Measurements from ENCODE around the gene BTNL8.

Gene BTNL8

GRCh38 chr5:180932660-180933059 is 33.7 kb downstream of the BTNL8 start:
- Histone ChIP-seq H3K27me3 (ENCODE audit: insufficient read depth, low read length) (no peaks in the 10 kb centered on the region), H3F3A (ENCODE audit: insufficient read depth, low read length) (no peaks in the 10 kb centered on the region), H3K79me2 (ENCODE audit: insufficient read depth, low read length) (no peaks in the 10 kb centered on the region), H3K4me2 (ENCODE audit: low read length) (no peak overlapping the region), H3K9ac (ENCODE audit: low read length) (no peak overlapping the region), H3K36me3 (ENCODE audit: insufficient read depth, low read length) (no peaks in the 10 kb centered on the region), H2AFZ (ENCODE audit: low read length) (no peak overlapping the region), H4K20me1 (ENCODE audit: insufficient read depth, low read length) (no peaks in the 10 kb centered on the region), H3K9me3 (ENCODE audit: low read length) (peaks cover 3% of the 10 kb centered on the region; the same call in 1 of the 2 replicates), H3K27ac (ENCODE audit: low read depth, low read length, poor library complexity, severe bottlenecking) (no peak overlapping the region), H3K4me3 (ENCODE audit: low read depth, low read length, poor library complexity, severe bottlenecking) (no peak overlapping the region), H3K9me2 (ENCODE audit: low read depth, low read length) (no peaks in the 10 kb centered on the region), H3K4me1 (ENCODE audit: insufficient read depth, low read length, severe bottlenecking) (no peaks in the 10 kb centered on the region)
- TF ChIP-seq EZH2 (IDR thresholded peaks at IDR 0.05; ENCODE audit: borderline replicate concordance, low read length): no peak
- TF ChIP-seq, protein P1, sequence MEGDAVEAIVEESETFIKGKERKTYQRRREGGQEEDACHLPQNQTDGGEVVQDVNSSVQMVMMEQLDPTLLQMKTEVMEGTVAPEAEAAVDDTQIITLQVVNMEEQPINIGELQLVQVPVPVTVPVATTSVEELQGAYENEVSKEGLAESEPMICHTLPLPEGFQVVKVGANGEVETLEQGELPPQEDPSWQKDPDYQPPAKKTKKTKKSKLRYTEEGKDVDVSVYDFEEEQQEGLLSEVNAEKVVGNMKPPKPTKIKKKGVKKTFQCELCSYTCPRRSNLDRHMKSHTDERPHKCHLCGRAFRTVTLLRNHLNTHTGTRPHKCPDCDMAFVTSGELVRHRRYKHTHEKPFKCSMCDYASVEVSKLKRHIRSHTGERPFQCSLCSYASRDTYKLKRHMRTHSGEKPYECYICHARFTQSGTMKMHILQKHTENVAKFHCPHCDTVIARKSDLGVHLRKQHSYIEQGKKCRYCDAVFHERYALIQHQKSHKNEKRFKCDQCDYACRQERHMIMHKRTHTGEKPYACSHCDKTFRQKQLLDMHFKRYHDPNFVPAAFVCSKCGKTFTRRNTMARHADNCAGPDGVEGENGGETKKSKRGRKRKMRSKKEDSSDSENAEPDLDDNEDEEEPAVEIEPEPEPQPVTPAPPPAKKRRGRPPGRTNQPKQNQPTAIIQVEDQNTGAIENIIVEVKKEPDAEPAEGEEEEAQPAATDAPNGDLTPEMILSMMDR (IDR thresholded peaks at IDR 0.05; ENCODE audit: low read length): no peak

DNA sequence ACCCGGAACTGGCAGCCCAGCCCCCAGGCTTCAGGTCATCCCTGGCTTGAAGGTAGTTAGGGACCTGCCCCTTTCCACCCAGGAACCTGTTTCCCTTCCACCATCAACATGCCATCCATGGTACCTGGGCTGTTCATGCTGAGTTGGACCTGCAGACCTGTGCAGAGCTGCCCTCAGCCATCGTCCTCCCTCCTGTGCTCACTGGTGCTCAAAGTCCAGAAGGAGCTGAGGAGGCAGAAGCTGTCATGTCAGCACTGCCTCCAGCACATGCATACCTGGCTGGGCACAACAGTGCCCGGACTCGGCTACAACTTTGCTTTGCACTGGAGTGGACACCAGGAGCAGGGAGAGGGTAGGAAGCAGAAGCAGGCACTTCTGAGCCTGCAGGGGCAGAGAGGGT is 36.2 kb downstream of the BTNL8 start:
- no peak overlapping the region for H3K4me2 ChIP-seq (ENCODE audit: low read length)
- H3K27ac ChIP-seq (ENCODE audit: low read depth, low read length, poor library complexity, severe bottlenecking): no peak overlapping the region
- no peaks in the 10 kb centered on the region; the same call in 1 of the 2 replicates for H3K36me3 ChIP-seq (ENCODE audit: insufficient read depth, low read length)
- no peak overlapping the region for H3K4me3 ChIP-seq (ENCODE audit: low read depth, low read length, poor library complexity, severe bottlenecking)
- no peaks in the 10 kb centered on the region for H3F3A ChIP-seq (ENCODE audit: insufficient read depth, low read length)
- no peaks in the 10 kb centered on the region for H3K9me2 ChIP-seq (ENCODE audit: low read depth, low read length)
- H3K27me3 ChIP-seq (ENCODE audit: insufficient read depth, low read length): no peaks in the 10 kb centered on the region
- H2AFZ ChIP-seq (ENCODE audit: low read length): no peak overlapping the region
- H4K20me1 ChIP-seq (ENCODE audit: insufficient read depth, low read length): no peaks in the 10 kb centered on the region
- TF ChIP-seq, protein P1 (IDR thresholded peaks at IDR 0.05; ENCODE audit: low read length): no peak
- no peak for TF ChIP-seq EZH2 (IDR thresholded peaks at IDR 0.05; ENCODE audit: borderline replicate concordance, low read length)
- no peaks in the 10 kb centered on the region for H3K4me1 ChIP-seq (ENCODE audit: insufficient read depth, low read length, severe bottlenecking)
- H3K9me3 ChIP-seq (ENCODE audit: low read length): peaks cover 3% of the 10 kb centered on the region; the same call in 1 of the 2 replicates
- H3K9ac ChIP-seq (ENCODE audit: low read length): no peak overlapping the region
- no peaks in the 10 kb centered on the region for H3K79me2 ChIP-seq (ENCODE audit: insufficient read depth, low read length)

DNA sequence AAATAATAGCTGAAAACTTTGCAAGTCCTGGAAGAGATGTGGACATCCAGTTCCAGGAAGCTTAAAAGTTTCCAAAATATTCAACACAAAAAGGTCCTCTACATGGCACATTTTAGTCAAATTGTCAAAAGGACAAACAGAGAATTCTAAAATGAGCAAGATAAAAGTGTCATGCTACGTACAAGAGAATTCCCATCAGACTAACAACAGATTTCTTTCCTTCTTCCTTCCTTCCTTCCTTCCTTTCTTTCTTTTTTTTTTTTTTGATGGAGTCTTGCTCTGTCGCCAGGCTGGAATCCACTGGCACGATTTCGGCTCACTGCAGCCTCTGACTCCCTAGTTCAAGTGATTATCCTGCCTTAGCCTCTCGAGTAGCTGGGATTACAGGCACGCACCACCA is 39.3 kb downstream of the BTNL8 start:
- Histone ChIP-seq H3K4me1 (ENCODE audit: insufficient read depth, low read length, severe bottlenecking) (no peaks in the 10 kb centered on the region), H3K79me2 (ENCODE audit: insufficient read depth, low read length) (no peaks in the 10 kb centered on the region), H3K36me3 (ENCODE audit: insufficient read depth, low read length) (no peaks in the 10 kb centered on the region; the same call in 1 of the 2 replicates), H2AFZ (ENCODE audit: low read length) (no peak overlapping the region), H3K4me3 (ENCODE audit: low read depth, low read length, poor library complexity, severe bottlenecking) (no peak overlapping the region), H3K9ac (ENCODE audit: low read length) (no peak overlapping the region), H3F3A (ENCODE audit: insufficient read depth, low read length) (no peaks in the 10 kb centered on the region), H3K27me3 (ENCODE audit: insufficient read depth, low read length) (no peaks in the 10 kb centered on the region), H4K20me1 (ENCODE audit: insufficient read depth, low read length) (no peaks in the 10 kb centered on the region), H3K27ac (ENCODE audit: low read depth, low read length, poor library complexity, severe bottlenecking) (no peak overlapping the region), H3K4me2 (ENCODE audit: low read length) (no peak overlapping the region), H3K9me3 (ENCODE audit: low read length) (peaks cover under 1% of the 10 kb centered on the region; the same call in 1 of the 2 replicates), H3K9me2 (ENCODE audit: low read depth, low read length) (no peaks in the 10 kb centered on the region)
- TF ChIP-seq, protein P1 (IDR thresholded peaks at IDR 0.05; ENCODE audit: low read length): no peak
- no peak for TF ChIP-seq EZH2 (IDR thresholded peaks at IDR 0.05; ENCODE audit: borderline replicate concordance, low read length)

Data from OCI-LY1 (cell line).